DND-41 (cell line): ENCODE measurements around the gene FAR2.

ENCODE experiments used
- EZH2 ChIP-seq: IDR thresholded peaks from 3 replicates; pipeline ENCODE4 v1.6.1; 2012; ENCODE audit warnings: borderline replicate concordance, low read depth, mild to moderate bottlenecking, moderate library complexity, low read length, inconsistent platforms; ENCODE audit not compliant: severe bottlenecking
- TF ChIP-seq, protein P1 (sequence below): IDR thresholded peaks from 2 replicates; pipeline ENCODE4 v1.5.1; 2012; ENCODE audit warnings: borderline replicate concordance, low read length, moderate library complexity, mild to moderate bottlenecking; ENCODE audit not compliant: poor library complexity, severe bottlenecking; ENCODE audit errors: extremely low read depth

DNA sequence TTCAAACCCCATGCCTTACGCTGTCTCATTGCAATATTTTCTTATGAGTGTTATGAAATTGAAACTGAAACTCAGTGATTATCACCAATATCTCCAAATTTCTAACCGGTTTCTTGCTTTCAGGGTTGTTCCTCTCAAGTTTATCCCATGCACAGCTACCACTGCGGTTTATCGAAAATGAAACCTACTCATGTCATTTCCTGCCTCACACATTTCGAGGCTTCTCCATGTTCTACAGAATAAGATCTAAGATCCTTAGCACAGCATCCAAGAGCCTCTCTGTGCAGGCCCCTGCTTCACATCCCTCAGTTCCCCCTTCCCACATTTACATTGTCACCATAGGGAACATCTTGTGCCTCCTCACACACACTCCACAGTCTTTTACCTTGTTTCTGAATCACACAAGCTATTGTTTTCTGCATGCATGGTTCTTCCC, 45.5 kb upstream of the FAR2 start:
- TF ChIP-seq, protein P1, sequence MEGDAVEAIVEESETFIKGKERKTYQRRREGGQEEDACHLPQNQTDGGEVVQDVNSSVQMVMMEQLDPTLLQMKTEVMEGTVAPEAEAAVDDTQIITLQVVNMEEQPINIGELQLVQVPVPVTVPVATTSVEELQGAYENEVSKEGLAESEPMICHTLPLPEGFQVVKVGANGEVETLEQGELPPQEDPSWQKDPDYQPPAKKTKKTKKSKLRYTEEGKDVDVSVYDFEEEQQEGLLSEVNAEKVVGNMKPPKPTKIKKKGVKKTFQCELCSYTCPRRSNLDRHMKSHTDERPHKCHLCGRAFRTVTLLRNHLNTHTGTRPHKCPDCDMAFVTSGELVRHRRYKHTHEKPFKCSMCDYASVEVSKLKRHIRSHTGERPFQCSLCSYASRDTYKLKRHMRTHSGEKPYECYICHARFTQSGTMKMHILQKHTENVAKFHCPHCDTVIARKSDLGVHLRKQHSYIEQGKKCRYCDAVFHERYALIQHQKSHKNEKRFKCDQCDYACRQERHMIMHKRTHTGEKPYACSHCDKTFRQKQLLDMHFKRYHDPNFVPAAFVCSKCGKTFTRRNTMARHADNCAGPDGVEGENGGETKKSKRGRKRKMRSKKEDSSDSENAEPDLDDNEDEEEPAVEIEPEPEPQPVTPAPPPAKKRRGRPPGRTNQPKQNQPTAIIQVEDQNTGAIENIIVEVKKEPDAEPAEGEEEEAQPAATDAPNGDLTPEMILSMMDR = no peak
- no peak for TF ChIP-seq EZH2
